ENCODE data around the gene SERPINE2.

SERPINE2 gene

DNA sequence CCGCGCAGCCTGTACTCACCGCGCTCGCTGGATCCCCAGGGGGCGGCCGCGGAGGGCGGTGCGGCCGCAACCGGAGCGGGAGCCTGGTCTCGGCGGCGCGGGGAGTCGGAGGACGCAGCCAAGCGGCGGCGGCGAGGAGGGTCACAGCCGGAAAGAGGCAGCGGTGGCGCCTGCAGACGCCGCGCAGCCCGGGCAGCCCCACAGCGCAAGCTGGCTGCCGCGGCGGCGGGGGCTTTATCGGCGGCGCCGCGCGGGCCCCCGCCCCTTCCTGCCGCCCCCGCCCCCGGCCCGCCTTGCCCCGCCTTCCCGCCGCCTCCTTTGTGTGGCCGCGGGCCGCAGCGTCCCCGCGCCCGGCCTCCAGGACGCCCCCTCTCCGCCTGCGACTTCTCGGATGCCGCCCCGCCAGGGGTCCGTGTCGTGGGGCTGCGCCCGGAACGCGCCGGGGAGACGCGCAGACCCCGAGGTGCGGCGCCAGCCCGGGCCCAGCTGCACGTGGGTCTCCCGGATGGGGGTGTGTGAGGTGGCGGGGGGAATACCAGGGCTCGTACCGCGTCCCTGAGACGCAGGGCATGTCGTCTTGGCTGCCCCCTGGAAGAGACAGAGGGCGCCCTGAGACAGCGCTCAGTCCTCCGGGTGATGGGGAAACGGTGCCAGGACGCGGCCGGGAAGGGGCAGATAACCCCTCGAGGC is at the start of gene SERPINE2:
SERPINE2 (minus strand) TSS at position 207 of the 690 bp plus-strand sequence. CDS start 37,386 bp downstream, outside the sequence.
- peak; percentile 57 for DNase-seq

GRCh38 chr2:224086226-224086914 is 47.3 kb upstream of the SERPINE2 start:
- DNase-seq, result no peak

GRCh38 chr2:224085811-224086210 is 46.7 kb upstream of the SERPINE2 start:
- DNase-seq, result no peak

GRCh38 chr2:224085246-224085645 is 46.2 kb upstream of the SERPINE2 start:
- DNase-seq, result no peak

DNA sequence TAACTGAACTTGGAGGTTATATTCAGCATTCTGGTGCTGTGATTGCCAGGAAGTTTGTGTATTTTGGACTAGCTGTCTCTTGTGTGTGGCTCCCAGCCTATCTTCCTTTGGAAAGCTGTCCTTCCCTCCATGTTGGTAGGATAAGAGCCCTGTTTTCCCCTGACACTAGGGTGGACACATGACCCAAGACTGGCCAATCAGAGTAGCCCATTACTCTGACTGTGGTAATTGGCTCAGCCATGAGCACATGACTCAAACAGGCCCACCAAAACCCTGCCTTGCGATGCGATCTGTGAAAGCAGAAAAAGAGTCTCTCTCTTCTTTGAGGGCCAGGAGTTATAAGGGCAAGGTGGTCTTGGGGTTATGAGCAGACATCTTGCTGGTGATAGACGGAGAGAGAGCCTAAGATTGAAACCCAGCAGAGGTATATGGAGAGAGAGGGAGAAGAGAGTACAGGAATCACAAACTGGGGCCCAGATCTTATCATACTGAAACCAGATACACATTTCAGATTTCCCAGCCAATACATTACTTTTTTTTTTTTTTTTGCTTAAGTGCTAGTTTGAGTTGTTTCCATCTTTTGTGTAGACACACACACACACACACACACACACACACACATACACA is 45.3 kb upstream of the SERPINE2 start:
- DNase-seq, result no peak

GRCh38 chr2:224083638-224084037 is 44.6 kb upstream of the SERPINE2 start:
- no peak for DNase-seq

DNA sequence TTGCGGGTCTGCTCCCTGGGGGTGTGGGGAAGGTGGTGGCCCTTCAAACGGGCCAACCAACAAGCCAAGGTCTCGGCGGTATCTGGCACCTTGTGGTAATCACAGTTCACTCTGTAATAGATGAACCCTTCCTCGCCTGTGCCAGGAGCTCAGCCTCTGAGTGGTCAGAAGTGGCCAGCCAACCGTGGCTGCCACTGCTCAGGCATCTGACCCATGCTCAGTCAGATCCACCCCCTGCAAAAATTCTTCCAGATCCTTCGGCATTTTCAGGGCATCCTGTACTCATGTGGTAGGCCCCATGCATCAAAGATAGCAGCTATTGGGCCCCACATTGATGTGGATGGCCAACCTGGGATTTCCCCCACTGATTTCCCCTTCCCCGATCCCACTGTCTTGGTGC is 39.6 kb upstream of the SERPINE2 start:
- DNase-seq, result no peak

GRCh38 chr2:224077773-224078507 is 38.9 kb upstream of the SERPINE2 start:
- DNase-seq, result no peak

GRCh38 chr2:224075588-224075987 is 36.5 kb upstream of the SERPINE2 start:
- DNase-seq, result no peak

GRCh38 chr2:224073676-224074075 is 34.6 kb upstream of the SERPINE2 start:
- no peak for DNase-seq

- DNase-seq, result no peak
These were observed 33.6 kb upstream of the SERPINE2 start for GRCh38 chr2:224072541-224073188.

DNA sequence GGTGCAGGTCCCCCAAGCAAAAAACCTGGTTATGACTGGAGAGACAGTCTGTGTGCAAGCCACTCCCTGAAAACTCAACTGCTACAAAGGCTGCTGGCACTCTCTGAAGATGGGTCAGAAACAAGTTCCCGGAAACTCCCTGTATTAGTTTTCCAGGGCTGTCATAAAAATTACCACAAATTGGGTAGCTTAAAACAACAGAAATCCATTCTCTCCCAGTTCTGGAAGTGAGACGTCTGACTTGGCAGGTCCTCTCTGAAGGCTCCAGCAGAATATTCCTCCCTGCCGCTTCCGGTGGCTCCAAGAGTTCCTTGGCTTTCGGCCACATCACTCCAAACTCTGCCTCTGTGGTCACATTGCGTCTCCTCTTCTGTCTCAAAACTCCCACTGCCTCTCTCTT is 30.1 kb upstream of the SERPINE2 start:
- DNase-seq, result no peak

DNA sequence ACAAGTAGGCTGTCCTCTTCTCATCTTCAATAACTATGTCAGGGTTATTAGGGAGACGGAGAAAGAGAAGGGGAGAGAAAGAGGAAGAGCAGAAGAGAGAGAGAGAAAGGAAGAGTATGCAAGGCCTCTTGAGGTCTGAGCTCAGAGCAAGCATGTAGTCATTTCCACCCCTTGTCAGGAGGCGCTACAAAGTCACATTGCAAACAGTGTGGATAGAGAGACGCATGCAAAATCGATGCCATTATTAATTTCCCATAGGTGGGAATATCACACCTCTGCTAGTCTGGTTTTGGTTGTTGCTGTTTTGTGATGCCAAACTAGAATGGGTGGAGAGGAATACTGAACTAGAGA is 24.2 kb upstream of the SERPINE2 start:
- DNase-seq, result no peak

DNA sequence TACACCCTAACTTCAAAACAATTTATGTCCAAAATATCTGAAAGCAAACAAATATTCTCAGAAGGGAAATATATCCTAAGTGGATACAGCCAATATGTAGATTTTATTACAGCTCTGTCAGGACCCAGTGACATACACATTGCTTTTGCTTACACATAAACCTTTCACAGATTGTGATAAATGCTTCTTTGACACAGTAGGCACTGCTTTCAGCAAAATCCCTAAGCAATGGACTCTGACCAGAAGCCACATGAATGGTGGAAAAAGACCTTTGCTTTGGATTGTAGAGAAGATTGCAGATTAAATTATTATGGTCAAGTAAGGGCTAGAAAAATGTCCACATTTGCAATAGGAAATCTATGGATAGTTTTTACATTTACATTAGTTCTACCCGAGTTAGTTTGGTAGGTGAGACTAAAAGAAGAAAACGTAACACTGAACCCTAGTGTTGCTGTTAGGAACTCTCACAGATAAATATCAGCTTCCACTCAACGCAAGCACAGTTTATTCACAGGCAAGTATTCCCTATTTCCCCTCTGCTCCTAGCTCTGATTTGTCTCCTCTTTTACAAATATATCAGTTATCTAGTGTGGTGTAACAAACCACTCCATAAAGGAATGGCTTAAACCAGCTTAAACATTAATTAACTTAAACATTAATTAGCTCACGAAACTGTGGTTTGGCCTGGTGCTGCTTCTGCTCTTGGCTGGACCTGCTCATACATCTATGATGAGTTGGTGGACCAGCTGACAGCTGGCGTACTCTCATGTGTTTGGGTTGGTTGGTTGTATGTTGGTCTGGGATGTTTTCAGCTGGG is 23.6 kb upstream of the SERPINE2 start:
- no peak for DNase-seq

DNA sequence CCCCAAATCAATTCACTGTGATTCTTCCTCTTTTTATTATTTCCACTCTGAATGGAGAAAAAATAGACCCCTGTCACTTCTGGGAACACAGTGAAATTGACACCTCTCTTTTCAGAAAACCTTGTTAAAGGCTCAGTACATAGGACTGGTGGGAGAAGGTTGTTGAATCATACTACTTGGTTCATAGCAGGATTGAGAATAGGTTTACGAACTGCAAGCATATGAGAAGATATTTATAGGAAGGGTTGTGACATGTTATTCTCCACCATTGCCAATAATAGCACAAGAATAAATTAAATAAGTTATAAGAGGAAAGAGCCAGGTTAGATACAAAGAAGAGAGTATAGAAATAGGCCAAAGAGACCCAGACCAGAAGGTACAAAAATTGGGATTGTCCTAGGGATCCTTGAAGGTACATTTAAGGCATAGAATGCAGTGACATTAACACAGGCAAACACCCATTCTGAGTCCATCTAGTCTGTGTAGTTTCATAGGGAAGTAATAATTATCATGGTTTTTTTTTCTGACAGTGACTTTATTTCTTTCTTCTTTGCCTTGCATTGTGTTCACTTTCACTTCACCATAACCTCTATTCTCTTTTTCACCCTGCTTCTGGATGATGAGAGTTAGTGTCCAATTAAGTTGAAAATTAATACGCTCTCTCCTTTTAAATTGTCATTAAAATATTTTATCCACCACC is 21.8 kb upstream of the SERPINE2 start:
- no peak for DNase-seq

GRCh38 chr2:224059178-224059577 is 20.1 kb upstream of the SERPINE2 start:
- no peak for DNase-seq

GRCh38 chr2:224058048-224058775 is 19.1 kb upstream of the SERPINE2 start:
- DNase-seq, result no peak

DNA sequence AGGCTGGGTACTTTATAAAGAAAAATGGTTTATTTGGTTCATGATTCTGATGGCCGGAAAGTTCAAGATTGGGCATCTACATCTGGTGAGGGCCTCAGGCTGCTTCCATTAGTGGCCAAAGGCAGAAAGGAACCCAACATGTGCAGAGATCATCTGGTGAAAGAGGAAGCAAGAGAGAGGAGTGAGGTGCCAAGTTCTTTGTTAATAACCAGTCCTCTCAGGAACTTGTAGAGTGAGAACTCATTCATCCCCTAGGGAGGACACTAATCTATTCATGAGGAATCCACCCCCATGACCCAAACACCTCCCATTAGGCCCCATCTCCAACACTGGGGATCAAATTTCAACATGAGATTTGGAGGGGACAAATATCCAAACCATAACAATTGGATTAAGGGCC is 17.8 kb upstream of the SERPINE2 start:
- no peak for DNase-seq

DNA sequence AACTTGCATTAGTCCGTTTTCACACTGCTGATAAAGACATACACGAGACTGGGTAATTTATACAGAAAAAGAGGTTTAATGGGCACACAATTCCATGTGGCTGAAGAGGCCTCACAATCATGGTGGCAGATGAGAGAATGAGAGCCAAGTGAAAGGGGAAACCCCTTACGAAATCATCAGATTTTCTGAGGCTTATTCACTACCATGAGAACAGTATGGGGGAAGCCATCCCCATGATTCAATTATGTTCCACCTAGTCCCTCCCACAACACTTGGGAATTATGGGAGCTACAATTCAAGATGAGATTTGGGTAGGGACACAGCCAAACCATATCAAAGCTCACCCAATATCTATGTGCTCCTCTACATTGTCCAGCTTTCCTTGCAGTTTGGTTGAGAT is 16.0 kb upstream of the SERPINE2 start:
- DNase-seq, result no peak

- DNase-seq, result no peak
These were observed 7.7 kb upstream of the SERPINE2 start for GRCh38 chr2:224046752-224047151.

DNA sequence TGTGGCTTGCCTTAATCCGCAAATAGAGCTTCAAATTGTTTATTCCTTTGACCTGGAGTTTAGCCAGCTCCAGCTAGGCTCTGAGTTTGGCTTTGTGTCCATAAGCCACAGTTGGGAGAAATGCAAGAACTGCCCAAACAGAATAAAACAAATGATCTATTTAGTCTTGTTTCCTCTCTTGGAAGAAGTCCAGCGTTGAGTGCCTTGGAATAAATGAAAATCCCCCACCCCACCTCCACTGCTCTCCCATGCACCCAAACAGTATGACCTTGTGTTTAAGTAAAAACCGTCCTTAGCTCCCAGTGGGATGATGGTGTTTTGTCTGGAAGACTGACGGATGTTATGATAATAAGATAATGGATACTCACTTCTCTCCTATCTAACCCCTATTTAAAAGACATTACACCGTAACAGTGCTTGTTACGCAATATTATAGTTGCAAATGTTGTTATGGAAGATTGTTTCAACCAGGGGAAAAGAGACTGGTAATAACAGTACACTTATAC is 3.2 kb upstream of the SERPINE2 start:
- DNase-seq, result peak; percentile 28

All from NCI-H2227 treated with DMSO at 0.1 percent for 48 hours (cell line).